ENCODE results near the gene RFLNA.
A peak's percentile ranks its signal among the peaks of the same experiment; 100 is the strongest.
"Not testable (repeated sequence)": the region's sequence is repeated elsewhere in the genome, so short reads cannot be mapped to it uniquely, and the experiment has no call there.

Gene RFLNA

GRCh38 chr12:124319368-124320050 is 24.6 kb downstream of the RFLNA start:
- DNase-seq (ENCODE audit: low read depth) = no peak

- peak; percentile 23 for DNase-seq (ENCODE audit: low read depth)
Measured at GRCh38 chr12:124321040-124321481, 26.2 kb downstream of the RFLNA start.

- no peak for DNase-seq (ENCODE audit: low read depth)
Measured at GRCh38 chr12:124321556-124322270, 26.8 kb downstream of the RFLNA start.

- DNase-seq (ENCODE audit: low read depth) = no peak
Measured at GRCh38 chr12:124322271-124322998, 27.5 kb downstream of the RFLNA start.

- not testable (repeated sequence) for DNase-seq (ENCODE audit: low read depth)
Measured at GRCh38 chr12:124322999-124323328, 28.1 kb downstream of the RFLNA start.

- no peak for DNase-seq (ENCODE audit: low read depth)
Measured at GRCh38 chr12:124323771-124324530, 29.1 kb downstream of the RFLNA start.

- DNase-seq (ENCODE audit: low read depth) = no peak
Measured at GRCh38 chr12:124324803-124325705, 30.2 kb downstream of the RFLNA start.

GRCh38 chr12:124326104-124326503 is 31.2 kb downstream of the RFLNA start:
- no peak for DNase-seq (ENCODE audit: low read depth)

GRCh38 chr12:124326871-124327270 is 32.0 kb downstream of the RFLNA start:
- no peak for DNase-seq (ENCODE audit: low read depth)

- no peak for DNase-seq (ENCODE audit: low read depth)
Measured at GRCh38 chr12:124327362-124328043, 32.6 kb downstream of the RFLNA start.

GRCh38 chr12:124328116-124328515 is 33.2 kb downstream of the RFLNA start:
- no peak for DNase-seq (ENCODE audit: low read depth)

- no peak for DNase-seq (ENCODE audit: low read depth)
Measured at GRCh38 chr12:124328636-124329035, 33.7 kb downstream of the RFLNA start.

GRCh38 chr12:124332058-124332672 is 37.3 kb downstream of the RFLNA start:
- DNase-seq (ENCODE audit: low read depth) = no peak

GRCh38 chr12:124332900-124333299 is 38.0 kb downstream of the RFLNA start:
- no peak for DNase-seq (ENCODE audit: low read depth)

GRCh38 chr12:124333724-124334123 is 38.8 kb downstream of the RFLNA start:
- no peak for DNase-seq (ENCODE audit: low read depth)

GRCh38 chr12:124334266-124334665 is 39.4 kb downstream of the RFLNA start:
- DNase-seq (ENCODE audit: low read depth) = no peak

- DNase-seq (ENCODE audit: low read depth) = no peak
Measured at GRCh38 chr12:124334976-124335375, 40.1 kb downstream of the RFLNA start.

GRCh38 chr12:124335426-124336183 is 40.7 kb downstream of the RFLNA start:
- DNase-seq (ENCODE audit: low read depth) = no peak

GRCh38 chr12:124336184-124336437 is 41.2 kb downstream of the RFLNA start:
- no peak for DNase-seq (ENCODE audit: low read depth)

All from stimulated activated CD8-positive, alpha-beta memory T cell treated with anti-CD3 and anti-CD28 coated beads, Interleukin-12 subunit alpha, Interleukin-12 subunit beta, amount 100 ng/mL, for 1 hour (primary cell).